ENCODE results near the gene DLGAP4. TPM values are rescaled to one million over a fixed set of nuclear protein-coding genes. Genes with fewer than 3 reads are reported as not detected.

Gene DLGAP4
- total and polyA plus RNA-seq, 10 of the 15 experiments (the other 5 are each of a cell fraction or from before 2014, with no cell fraction given): 0.42 to 43.3 (median 19.0) TPM

DNA sequence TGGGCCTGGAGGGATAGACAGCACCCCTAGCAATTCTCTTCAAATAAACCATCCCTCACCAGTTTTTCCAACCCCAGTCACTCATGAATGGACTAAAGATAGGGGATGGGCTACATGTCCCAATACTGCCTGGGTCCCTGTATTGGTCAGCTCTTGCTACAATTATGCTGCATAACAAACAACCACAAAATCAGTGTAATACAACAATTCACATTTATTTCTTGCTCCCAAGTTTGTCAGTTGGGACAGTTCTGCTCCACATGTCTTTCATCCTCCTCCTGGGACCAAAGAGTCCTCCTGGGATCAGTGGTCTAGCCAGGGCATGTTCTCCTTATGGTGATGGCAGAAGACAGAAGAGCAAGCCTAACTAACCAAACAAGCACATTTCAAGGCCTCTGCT lies 143.5 kb downstream of the DLGAP4 start:
- Histone ChIP-seq H3K27me3 (replicated peaks in 1 of 2; ENCODE audit: control insufficient read depth in 2 of 2, insufficient read depth in 2 of 2, low read length in 1 of 2) (no peaks in the 10 kb centered on the region), H3K36me3 (ENCODE audit: control insufficient read depth in 2 of 2, insufficient read depth in 2 of 2, low read length in 1 of 2) (no peaks in the 10 kb centered on the region), H3K79me2 (ENCODE audit: control insufficient read depth, insufficient read depth, low read length) (no peaks in the 10 kb centered on the region), H3K9me3 (replicated peaks; ENCODE audit: control insufficient read depth, insufficient read depth, low read length) (no peaks in the 10 kb centered on the region), H3K4me2 (ENCODE audit: control insufficient read depth, insufficient read depth) (no peak overlapping the region), H3K4me1 (ENCODE audit: control insufficient read depth, insufficient read depth, low read length) (no peaks in the 10 kb centered on the region), H3K9ac (ENCODE audit: control insufficient read depth, insufficient read depth, low read length) (no peak overlapping the region), H4K20me1 (ENCODE audit: control insufficient read depth, insufficient read depth) (no peaks in the 10 kb centered on the region), H2AFZ (ENCODE audit: control insufficient read depth, low read depth, low read length) (no peak overlapping the region), H3K4me3 (no peak overlapping the region), H3K27ac (ENCODE audit: control insufficient read depth, insufficient read depth) (no peak overlapping the region)
- BruUV-seq (replicated peaks): no TSS peak
- no peak for TF ChIP-seq NFYA (IDR thresholded peaks at IDR 0.05; ENCODE audit: borderline replicate concordance, low read depth, low read length)
- no peak for TF ChIP-seq CREB1 (IDR thresholded peaks at IDR 0.05; ENCODE audit: low read depth)
- no peak for TF ChIP-seq STAT1 (conservative IDR thresholded peaks at IDR 0.05)
- TF ChIP-seq, protein P1, sequence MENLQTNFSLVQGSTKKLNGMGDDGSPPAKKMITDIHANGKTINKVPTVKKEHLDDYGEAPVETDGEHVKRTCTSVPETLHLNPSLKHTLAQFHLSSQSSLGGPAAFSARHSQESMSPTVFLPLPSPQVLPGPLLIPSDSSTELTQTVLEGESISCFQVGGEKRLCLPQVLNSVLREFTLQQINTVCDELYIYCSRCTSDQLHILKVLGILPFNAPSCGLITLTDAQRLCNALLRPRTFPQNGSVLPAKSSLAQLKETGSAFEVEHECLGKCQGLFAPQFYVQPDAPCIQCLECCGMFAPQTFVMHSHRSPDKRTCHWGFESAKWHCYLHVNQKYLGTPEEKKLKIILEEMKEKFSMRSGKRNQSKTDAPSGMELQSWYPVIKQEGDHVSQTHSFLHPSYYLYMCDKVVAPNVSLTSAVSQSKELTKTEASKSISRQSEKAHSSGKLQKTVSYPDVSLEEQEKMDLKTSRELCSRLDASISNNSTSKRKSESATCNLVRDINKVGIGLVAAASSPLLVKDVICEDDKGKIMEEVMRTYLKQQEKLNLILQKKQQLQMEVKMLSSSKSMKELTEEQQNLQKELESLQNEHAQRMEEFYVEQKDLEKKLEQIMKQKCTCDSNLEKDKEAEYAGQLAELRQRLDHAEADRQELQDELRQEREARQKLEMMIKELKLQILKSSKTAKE (IDR thresholded peaks at IDR 0.05; ENCODE audit: low read depth, poor library complexity, severe bottlenecking): no peak
- TF ChIP-seq KLF5 (IDR thresholded peaks at IDR 0.05; ENCODE audit: partially characterized antibody): no peak
- TF ChIP-seq STAT3 (IDR thresholded peaks at IDR 0.05; ENCODE audit: low read depth, low read length): no peak
- no peak for TF ChIP-seq MYC (IDR thresholded peaks at IDR 0.05; ENCODE audit: insufficient read depth, insufficient read length, insufficient replicate concordance, low read length, severe bottlenecking)
- no peak for TF ChIP-seq MXI1 (IDR thresholded peaks at IDR 0.05; ENCODE audit: low read depth, low read length)
- no peak for TF ChIP-seq ZNF207 (IDR thresholded peaks at IDR 0.05; ENCODE audit: borderline replicate concordance)
- TF ChIP-seq POLR2AphosphoS2 (IDR thresholded peaks at IDR 0.05; ENCODE audit: low read depth, low read length): no peak
- SMC1A ChIA-PET (ENCODE audit: uncharacterized antibody, unreplicated experiment): interaction anchor here (0.6 to 1.7 kb wide), 3 partner anchors 43 to 237 kb away, joined by 3 to 4 read pairs (median 4); no protein-coding TSS in a partner anchor
- RAD21 ChIA-PET (ENCODE audit: unreplicated experiment): no interaction called here
- POLR2A ChIA-PET: no interaction called here
- FAIRE-seq (no peak), DNase-seq (ENCODE audit: low read depth, low spot score) (no peak), ATAC-seq (no peak)
- intact Hi-C loops (cut with micrococcal nuclease; ENCODE audit: unreplicated experiment) (no loop called here), in situ Hi-C loops (cut with MboI) (loop anchor here (25.0 kb wide), 1 partner anchor 462 kb away; no protein-coding TSS in a partner anchor)
- CTCF ChIA-PET: interaction anchor here (1.3 to 2.2 kb wide), 3 partner anchors 9 to 306 kb away, joined by 3 to 8 read pairs (median 6); no protein-coding TSS in a partner anchor

All from GM12878 (cell line).